GM18519 (cell line): ENCODE measurements around the gene GLUD1.
"Not testable (repeated sequence)": the region's sequence is repeated elsewhere in the genome, so short reads cannot be mapped to it uniquely, and the experiment has no call there.

Experiments
- ATAC-seq: cut with Tn5 transposase; IDR thresholded peaks from one replicate; pipeline ENCODE4 v1.9.1; 2021; ENCODE audit warnings: mild to moderate bottlenecking, moderate library complexity; ENCODE audit not compliant: unreplicated experiment, low FRiP score

The GLUD1 gene

GRCh38 chr10:87053577-87054181 lies 41.0 kb downstream of the GLUD1 start:
- no peak for ATAC-seq

GRCh38 chr10:87053111-87053510 lies 41.5 kb downstream of the GLUD1 start:
- ATAC-seq = no peak

- ATAC-seq = no peak
Observed at GRCh38 chr10:87045434-87045938, 49.2 kb downstream of the GLUD1 start.

GRCh38 chr10:87043579-87043978 lies 51.1 kb downstream of the GLUD1 start:
- not testable (repeated sequence) for ATAC-seq

GRCh38 chr10:87038786-87039185 lies 55.9 kb downstream of the GLUD1 start:
- ATAC-seq = no peak

- no peak for ATAC-seq
Observed at GRCh38 chr10:87038286-87038717, 56.3 kb downstream of the GLUD1 start.

- ATAC-seq = no peak
Observed at GRCh38 chr10:87036623-87037022, 58.0 kb downstream of the GLUD1 start.

GRCh38 chr10:87030912-87031635 lies 63.6 kb downstream of the GLUD1 start:
- no peak for ATAC-seq

GRCh38 chr10:87030419-87030818 lies 64.2 kb downstream of the GLUD1 start:
- ATAC-seq = not testable (repeated sequence)

GRCh38 chr10:87026747-87027508 lies 67.7 kb downstream of the GLUD1 start:
- ATAC-seq = not testable (repeated sequence)

- ATAC-seq = not testable (repeated sequence)
Observed at GRCh38 chr10:87025285-87025958, 69.2 kb downstream of the GLUD1 start.

- ATAC-seq = not testable (repeated sequence)
Observed at GRCh38 chr10:87020056-87020455, 74.6 kb downstream of the GLUD1 start, which contains the start of gene FAM25A. Gene FAM25A (plus strand): TSS chr10:87020294. CDS start chr10:87020325, 31 bp downstream.

GRCh38 chr10:87019504-87019903 lies 75.1 kb downstream of the GLUD1 start:
- not testable (repeated sequence) for ATAC-seq

- ATAC-seq = not testable (repeated sequence)
Observed at GRCh38 chr10:87019066-87019465, 75.6 kb downstream of the GLUD1 start.

- not testable (repeated sequence) for ATAC-seq
Observed at GRCh38 chr10:87018127-87018526, 76.5 kb downstream of the GLUD1 start.

- not testable (repeated sequence) for ATAC-seq
Observed at GRCh38 chr10:87014986-87015716, 79.5 kb downstream of the GLUD1 start.

- ATAC-seq = not testable (repeated sequence)
Observed at GRCh38 chr10:87013528-87013927, 81.1 kb downstream of the GLUD1 start.

- not testable (repeated sequence) for ATAC-seq
Observed at GRCh38 chr10:87009134-87009696, 85.4 kb downstream of the GLUD1 start.

GRCh38 chr10:87008303-87008702 lies 86.3 kb downstream of the GLUD1 start:
- not testable (repeated sequence) for ATAC-seq
